Endothelial cell of hepatic sinusoid (primary cell): Measurements from ENCODE around the gene ABCA1.
"Not testable (repeated sequence)": the region's sequence is repeated elsewhere in the genome, so short reads cannot be mapped to it uniquely, and the experiment has no call there.

ENCODE experiments used
- in situ Hi-C: cut with HindIII; loops from 2 replicates; pipeline ENCODE4 v1.10.0; 2017; ENCODE audit warnings: low sequenced_read_pairs

The ABCA1 gene

GRCh38 chr9:104927912-104928740, at the start of gene ABCA1:
Gene ABCA1 (minus strand): TSS chr9:104928155. CDS start chr9:104903679, 24,476 bp downstream.
- in situ Hi-C loops = no loop called here

GRCh38 chr9:104977580-104977979, 49.6 kb upstream of the ABCA1 start:
- in situ Hi-C loops = no loop called here

GRCh38 chr9:104977168-104977567, 49.2 kb upstream of the ABCA1 start:
- in situ Hi-C loops = no loop called here

GRCh38 chr9:104975966-104976595, 48.1 kb upstream of the ABCA1 start:
- in situ Hi-C loops = not testable (repeated sequence)

GRCh38 chr9:104974053-104974962, 46.4 kb upstream of the ABCA1 start:
- in situ Hi-C loops = loop anchor here (5.0 kb wide), 1 partner anchor 42 kb away; no protein-coding TSS in a partner anchor

- in situ Hi-C loops = loop anchor here (5.0 kb wide), 1 partner anchor 40 kb away; no protein-coding TSS in a partner anchor
Observed at GRCh38 chr9:104972242-104972866, 44.4 kb upstream of the ABCA1 start.

GRCh38 chr9:104971511-104971910, 43.6 kb upstream of the ABCA1 start:
- in situ Hi-C loops = loop anchor here (5.0 kb wide), 1 partner anchor 39 kb away; no protein-coding TSS in a partner anchor

GRCh38 chr9:104970271-104970987, 42.5 kb upstream of the ABCA1 start:
- in situ Hi-C loops = loop anchor here (5.0 kb wide), 1 partner anchor 38 kb away; no protein-coding TSS in a partner anchor

- in situ Hi-C loops = no loop called here
Observed at GRCh38 chr9:104969116-104969515, 41.2 kb upstream of the ABCA1 start.

GRCh38 chr9:104968025-104968982, 40.3 kb upstream of the ABCA1 start:
- in situ Hi-C loops = no loop called here

- in situ Hi-C loops = no loop called here
Observed at GRCh38 chr9:104963076-104963475, 35.1 kb upstream of the ABCA1 start.

GRCh38 chr9:104961701-104962359, 33.9 kb upstream of the ABCA1 start:
- in situ Hi-C loops = no loop called here

GRCh38 chr9:104961238-104961637, 33.3 kb upstream of the ABCA1 start:
- in situ Hi-C loops = no loop called here

GRCh38 chr9:104960662-104961061, 32.7 kb upstream of the ABCA1 start:
- in situ Hi-C loops = no loop called here

- in situ Hi-C loops = no loop called here
Observed at GRCh38 chr9:104958751-104959150, 30.8 kb upstream of the ABCA1 start.

- in situ Hi-C loops = not testable (repeated sequence)
Observed at GRCh38 chr9:104958006-104958405, 30.1 kb upstream of the ABCA1 start.

GRCh38 chr9:104951487-104951886, 23.5 kb upstream of the ABCA1 start:
- in situ Hi-C loops = no loop called here

GRCh38 chr9:104950838-104951237, 22.9 kb upstream of the ABCA1 start:
- in situ Hi-C loops = no loop called here
